Neural cell (in vitro differentiated cells): ENCODE data around the gene NUDT4. TPM values are rescaled to one million over a fixed set of nuclear protein-coding genes. Genes with fewer than 3 reads are reported as not detected.

Experiments used
- H2AFZ ChIP-seq: fragments of 200-600, 300-800 bp; sonication (generic), shearing (Covaris generic); 2 replicates; pipeline ENCODE4 v1.6.0; 2014; ENCODE audit warnings: low read depth, mild to moderate bottlenecking, antibody characterized with exemption, low read length, moderate library complexity
- H3F3A ChIP-seq: fragments of 200-600 bp; shearing (Covaris generic); 2 replicates; pipeline ENCODE4 v1.6.1; 2016; ENCODE audit warnings: mild to moderate bottlenecking, moderate library complexity, mixed read lengths, antibody characterized with exemption, low read length; ENCODE audit not compliant: insufficient read depth, poor library complexity, severe bottlenecking
- H3K27ac ChIP-seq: fragments of 200-600, 300-800 bp; sonication (generic), shearing (Covaris generic); 2 replicates; pipeline ENCODE4 v1.5.1; 2014; ENCODE audit warnings: mild to moderate bottlenecking, low read length, moderate library complexity
- H3K27me3 ChIP-seq: fragments of 300-800, 200-600 bp; sonication (generic), shearing (Covaris generic); 2 replicates; pipeline ENCODE4 v1.6.0; 2014; ENCODE audit warnings: mild to moderate bottlenecking, low read depth, low read length, moderate library complexity; ENCODE audit not compliant: insufficient read depth
- H3K36me3 ChIP-seq: fragments of 300-800, 200-600 bp; sonication (generic), shearing (Covaris generic); 2 replicates; pipeline ENCODE4 v1.5.1; 2014; ENCODE audit warnings: mild to moderate bottlenecking, antibody characterized with exemption, low read length, moderate library complexity; ENCODE audit not compliant: insufficient read depth
- H3K4me2 ChIP-seq: fragments of 300-800, 200-600 bp; sonication (generic), shearing (Covaris generic); 2 replicates; pipeline ENCODE4 v1.6.0; 2014; ENCODE audit warnings: mild to moderate bottlenecking, low read length
- H3K4me3 ChIP-seq: fragments of 300-800, 200-600 bp; sonication (generic), shearing (Covaris generic); 2 replicates; pipeline ENCODE4 v1.5.1; 2014; ENCODE audit warnings: mild to moderate bottlenecking, low read length, moderate library complexity
- H3K79me2 ChIP-seq: fragments of 200-600 bp; shearing (Covaris generic); replicated peaks from 2 replicates; pipeline ENCODE4 v1.6.0; 2014; ENCODE audit warnings: mild to moderate bottlenecking, low read length, moderate library complexity; ENCODE audit not compliant: insufficient read depth
- H3K9ac ChIP-seq: fragments of 300-800, 200-600 bp; sonication (generic), shearing (Covaris generic); 2 replicates; pipeline ENCODE4 v1.6.1; 2016; ENCODE audit warnings: mild to moderate bottlenecking, low read length, mixed read lengths
- H3K9me2 ChIP-seq: fragments of 200-600 bp; shearing (Covaris generic); 2 replicates; pipeline ENCODE4 v1.6.1; 2016; ENCODE audit warnings: mild to moderate bottlenecking, low read length, mixed read lengths; ENCODE audit not compliant: insufficient read depth
- H3K9me3 ChIP-seq: fragments of 200-600, 300-800 bp; sonication (generic), shearing (Covaris generic); 2 replicates; pipeline ENCODE4 v1.6.1; 2016; ENCODE audit warnings: mild to moderate bottlenecking, mixed run types, low read length, moderate library complexity, mixed read lengths
- H4K20me1 ChIP-seq: fragments of 200-600 bp; shearing (Covaris generic); 2 replicates; pipeline ENCODE4 v1.6.1; 2016; ENCODE audit warnings: mild to moderate bottlenecking, mixed run types; ENCODE audit not compliant: insufficient read depth
- CTCF ChIP-seq: fragments of 450-650 bp; IDR thresholded peaks from 2 replicates; pipeline ENCODE4 v1.5.1; 2014; ENCODE audit warnings: antibody characterized with exemption, mild to moderate bottlenecking, moderate library complexity; ENCODE audit not compliant: poor library complexity, severe bottlenecking
- EP300 ChIP-seq: fragments of 450-650 bp; conservative IDR thresholded peaks from 2 replicates; pipeline ENCODE4 v1.6.1; 2014; ENCODE audit warnings: antibody characterized with exemption, mild to moderate bottlenecking, moderate library complexity; ENCODE audit not compliant: poor library complexity, severe bottlenecking
- EZH2 ChIP-seq: fragments of 200-600, 300-800 bp; shearing (Covaris generic), sonication (generic); IDR thresholded peaks from 2 replicates; pipeline ENCODE4 v1.6.1; 2014; ENCODE audit warnings: antibody characterized with exemption, low read length, borderline replicate concordance, mild to moderate bottlenecking; ENCODE audit not compliant: insufficient read depth, poor library complexity, severe bottlenecking
- MXI1 ChIP-seq: fragments of 450-650 bp; conservative IDR thresholded peaks from 2 replicates; pipeline ENCODE4 v1.6.1; 2014; ENCODE audit warnings: antibody characterized with exemption, mild to moderate bottlenecking; ENCODE audit not compliant: poor library complexity, severe bottlenecking
- POLR2AphosphoS5 ChIP-seq: IDR thresholded peaks from 2 replicates; pipeline ENCODE4 v1.6.1; 2012
- RAD21 ChIP-seq: fragments of 450-650 bp; conservative IDR thresholded peaks from 2 replicates; pipeline ENCODE4 v1.6.1; 2014; ENCODE audit warnings: antibody characterized with exemption, mild to moderate bottlenecking, moderate library complexity
- REST ChIP-seq: IDR thresholded peaks from 2 replicates; pipeline ENCODE4 v1.6.1; 2012; ENCODE audit warnings: borderline replicate concordance
- SMC3 ChIP-seq: fragments of 450-650 bp; conservative IDR thresholded peaks from 2 replicates; pipeline ENCODE4 v1.6.1; 2014; ENCODE audit warnings: antibody characterized with exemption, mild to moderate bottlenecking, moderate library complexity; ENCODE audit not compliant: poor library complexity
- TAF1 ChIP-seq: IDR thresholded peaks from 2 replicates; pipeline ENCODE4 v1.6.1; 2012; ENCODE audit warnings: low read depth
- polyA plus RNA-seq: library from polyadenylated mRNA; depleted of rRNA; stranded (reverse); fragments of >200 nt; gene quantifications from 2 replicates; pipeline ENCODE4 v1.2.3, GENCODE V29; 2014

NUDT4 gene
- polyA plus RNA-seq, 1 donor from 2014 or later: 39.9 TPM

GRCh38 chr12:93404961-93405849 lies 27.5 kb downstream of the NUDT4 start:
- TF ChIP-seq EZH2: no peak
- TF ChIP-seq MXI1: no peak
- TF ChIP-seq SMC3: no peak
- TF ChIP-seq POLR2AphosphoS5: no peak
- no peak for TF ChIP-seq TAF1
- no peak for TF ChIP-seq CTCF
- TF ChIP-seq REST: no peak
- TF ChIP-seq EP300: no peak
- TF ChIP-seq RAD21: no peak

GRCh38 chr12:93407054-93407962 lies 29.6 kb downstream of the NUDT4 start:
- TF ChIP-seq CTCF (no peak), EP300 (no peak)
- Histone ChIP-seq H3K4me3 (no peak overlapping the region), H3K79me2 (peaks cover 17% of the 10 kb centered on the region), H3K27me3 (no peaks in the 10 kb centered on the region), H3F3A (no peaks in the 10 kb centered on the region), H3K27ac (no peak overlapping the region), H2AFZ (no peak overlapping the region), H3K9me2 (no peaks in the 10 kb centered on the region), H4K20me1 (no peaks in the 10 kb centered on the region), H3K36me3 (peaks cover 4% of the 10 kb centered on the region), H3K4me2 (no peak overlapping the region), H3K9ac (no peak overlapping the region), H3K9me3 (no peaks in the 10 kb centered on the region)

More at GRCh38 chr12:93404961-93405849, 27.5 kb downstream of the NUDT4 start:
- no peaks in the 10 kb centered on the region for H3K9me3 ChIP-seq
- H3K79me2 ChIP-seq: peaks cover 3% of the 10 kb centered on the region
- no peak overlapping the region for H3K9ac ChIP-seq
- H3K27ac ChIP-seq: no peak overlapping the region
- H3K4me2 ChIP-seq: no peak overlapping the region
- H3K4me3 ChIP-seq: no peak overlapping the region
- H2AFZ ChIP-seq: no peak overlapping the region
- no peaks in the 10 kb centered on the region for H3F3A ChIP-seq
- no peaks in the 10 kb centered on the region for H3K27me3 ChIP-seq
- no peaks in the 10 kb centered on the region for H4K20me1 ChIP-seq
- no peaks in the 10 kb centered on the region for H3K9me2 ChIP-seq
- peaks cover 4% of the 10 kb centered on the region for H3K36me3 ChIP-seq
